HCT116 (cell line): ENCODE data around the gene ARID1A. TPM values are rescaled to one million over a fixed set of nuclear protein-coding genes. Genes with fewer than 3 reads are reported as not detected.

ENCODE experiments used
- ATAC-seq: fragments of 200-7000 bp; cut with Tn5 transposase; 2 replicates; pipeline ENCODE4 v1.9.1; 2020; ENCODE audit warnings: mild to moderate bottlenecking, moderate library complexity
- BruUV-seq: library from RNA; stranded (reverse); fragments of 400-500 nt; replicated peaks from 2 replicates; lab custom pipeline; 2021; lab: Mats Ljungman, UMichigan
- CTCF ChIA-PET: fragments of 300-600 bp; sonication (Branson Sonifier 250); formaldehyde crosslinking; loops from one replicate; lab custom pipeline; 2021; ENCODE audit warnings: antibody characterized with exemption; lab: Charles Lee
- POLR2A ChIA-PET: fragments of 300-600, 350-600 bp; sonication (Branson Sonifier 250); formaldehyde crosslinking; loops from one replicate; lab custom pipeline; 2021; ENCODE audit warnings: antibody characterized with exemption; lab: Charles Lee
- RAD21 ChIA-PET, 2 experiments: fragments of 300-600 bp; sonication (Branson Sonifier 250); formaldehyde crosslinking; loops; one replicate each; lab custom pipeline; 2023; ENCODE audit warnings: low total read pairs in 2 of 2; ENCODE audit not compliant: uncharacterized antibody in 2 of 2, unreplicated experiment in 2 of 2, low non-redundant PET in 1 of 2; lab: Charles Lee
- DNase-seq: peaks from one replicate; pipeline ENCODE4 v3.0.0-alpha.2; 2010; ENCODE audit warnings: low read depth, low spot score
- H2AFZ ChIP-seq: fragments of 200-600 bp; shearing (Covaris generic), sonication (generic); 2 replicates; pipeline ENCODE4 v1.6.1; 2017; ENCODE audit warnings: low read depth, mixed run types, mixed read lengths, antibody characterized with exemption, low read length; ENCODE audit not compliant: poor library complexity, severe bottlenecking
- H3K27ac ChIP-seq: 2 replicates; pipeline ENCODE4 v1.5.1; 2012; ENCODE audit warnings: low read depth, low read length
- H3K27me3 ChIP-seq: fragments of 200-600 bp; sonication (generic); 2 replicates; pipeline ENCODE4 v1.6.1; 2016; ENCODE audit warnings: mixed run types, low read length, mixed read lengths; ENCODE audit not compliant: insufficient read depth
- H3K36me3 ChIP-seq, 2 experiments: fragments of 200-500 bp in 1 of 2; fragments of 200-600 bp in 1 of 2; sonication (Bioruptor generic) in 1 of 2; sonication (generic) in 1 of 2; 2 replicates each; pipeline versions ENCODE4 v1.5.1 to v1.6.1; 2014 to 2016; ENCODE audit warnings: low read length in 2 of 2, inconsistent platforms in 1 of 2, mixed read lengths in 1 of 2, mixed run types in 1 of 2; ENCODE audit not compliant: insufficient read depth in 2 of 2, control insufficient read depth in 1 of 2
- H3K4me1 ChIP-seq, 2 experiments: fragments of 200-600 bp in 1 of 2; sonication (generic) in 1 of 2; 2 replicates each; pipeline versions ENCODE4 v1.5.1 to v1.6.1; 2012 to 2017; ENCODE audit warnings: low read length in 2 of 2, inconsistent platforms in 1 of 2, mild to moderate bottlenecking in 1 of 2, mixed read lengths in 1 of 2, mixed run types in 1 of 2, moderate library complexity in 1 of 2; ENCODE audit not compliant: insufficient read depth in 2 of 2, control insufficient read depth in 1 of 2
- H3K4me2 ChIP-seq: fragments of 200-600 bp; sonication (generic); 2 replicates; pipeline ENCODE4 v1.6.1; 2017; ENCODE audit warnings: mixed run types, low read length, mixed read lengths
- H3K4me3 ChIP-seq, 2 experiments: fragments of 200-600 bp in 1 of 2; sonication (generic) in 1 of 2; replicated peaks in 1 of 2; 2 replicates each; pipeline ENCODE4 v1.5.1; 2011 to 2016; ENCODE audit warnings: low read length in 2 of 2, control low read depth in 1 of 2, low read depth in 1 of 2, mild to moderate bottlenecking in 1 of 2, mixed read lengths in 1 of 2, mixed run types in 1 of 2
- H3K79me2 ChIP-seq: fragments of 200-600 bp; sonication (generic); 2 replicates; pipeline ENCODE4 v1.6.1; 2017; ENCODE audit warnings: mild to moderate bottlenecking, mixed run types, low read length, moderate library complexity, mixed read lengths; ENCODE audit not compliant: insufficient read depth
- H3K9ac ChIP-seq: fragments of 200-600 bp; sonication (generic); 2 replicates; pipeline ENCODE4 v1.6.1; 2016; ENCODE audit warnings: low read length, mixed read lengths
- H3K9me2 ChIP-seq: fragments of 200-600 bp; sonication (generic), shearing (Covaris generic); 2 replicates; pipeline ENCODE4 v1.6.1; 2017; ENCODE audit warnings: mixed run types, mild to moderate bottlenecking, moderate library complexity; ENCODE audit not compliant: insufficient read depth
- H3K9me3 ChIP-seq, 2 experiments: fragments of 200-500 bp in 1 of 2; fragments of 200-600 bp in 1 of 2; sonication (Bioruptor generic) in 1 of 2; sonication (generic) in 1 of 2; 2 replicates each; pipeline ENCODE4 v1.6.1; 2014 to 2017; ENCODE audit warnings: low read length in 2 of 2, mixed read lengths in 2 of 2, inconsistent platforms in 1 of 2, low read depth in 1 of 2, mild to moderate bottlenecking in 1 of 2, mixed run types in 1 of 2, moderate library complexity in 1 of 2; ENCODE audit not compliant: control insufficient read depth in 1 of 2, insufficient read depth in 1 of 2
- H4K20me1 ChIP-seq: fragments of 200-600 bp; sonication (generic), shearing (Covaris generic); 2 replicates; pipeline ENCODE4 v1.6.1; 2017; ENCODE audit warnings: mixed run types, mild to moderate bottlenecking, moderate library complexity; ENCODE audit not compliant: insufficient read depth
- ATF3 ChIP-seq: IDR thresholded peaks from 2 replicates; pipeline ENCODE4 v1.6.1; 2012
- CBX3 ChIP-seq: IDR thresholded peaks from 2 replicates; pipeline ENCODE4 v1.6.1; 2012; ENCODE audit warnings: low read depth
- CEBPB ChIP-seq: IDR thresholded peaks from 2 replicates; pipeline ENCODE4 v1.6.1; 2012; ENCODE audit warnings: low read depth
- CTCF ChIP-seq, 3 experiments: fragments of 200-600 bp in 1 of 3; sonication (generic) in 1 of 3; IDR thresholded peaks in 2 of 3; conservative IDR thresholded peaks in 1 of 3; 2 replicates each; pipeline ENCODE4 v1.5.1; 2012 to 2017; ENCODE audit warnings: low read depth in 2 of 3, low read length in 2 of 3, antibody characterized with exemption in 1 of 3, borderline replicate concordance in 1 of 3, control low read depth in 1 of 3, mild to moderate bottlenecking in 1 of 3, mixed read lengths in 1 of 3, mixed run types in 1 of 3, moderate library complexity in 1 of 3; ENCODE audit not compliant: insufficient read depth in 1 of 3
- ELF1 ChIP-seq: IDR thresholded peaks from 2 replicates; pipeline ENCODE4 v1.6.1; 2012; ENCODE audit warnings: low read depth, borderline replicate concordance
- EZH2 ChIP-seq: fragments of 200-600 bp; sonication (generic); IDR thresholded peaks from 2 replicates; pipeline ENCODE4 v1.6.1; 2017; ENCODE audit warnings: antibody characterized with exemption, mixed run types
- EZH2phosphoT487 ChIP-seq: fragments of 200-600 bp; IDR thresholded peaks from 2 replicates; pipeline ENCODE4 v1.6.1; 2018; ENCODE audit warnings: antibody characterized with exemption, borderline replicate concordance
- FOSL1 ChIP-seq: IDR thresholded peaks from 2 replicates; pipeline ENCODE4 v1.6.1; 2012; ENCODE audit warnings: low read depth
- JUND ChIP-seq: IDR thresholded peaks from 2 replicates; pipeline ENCODE4 v1.6.1; 2012
- MAX ChIP-seq: IDR thresholded peaks from 2 replicates; pipeline ENCODE4 v1.6.1; 2012
- POLR2A ChIP-seq: IDR thresholded peaks from 2 replicates; pipeline ENCODE4 v1.7.0; 2011; ENCODE audit warnings: borderline replicate concordance; ENCODE audit not compliant: insufficient read depth, insufficient read length; ENCODE audit errors: extremely low read depth
- RAD21 ChIP-seq: IDR thresholded peaks from 2 replicates; pipeline ENCODE4 v1.6.1; 2012; ENCODE audit warnings: low read depth, mild to moderate bottlenecking
- SP1 ChIP-seq: IDR thresholded peaks from 2 replicates; pipeline ENCODE4 v1.6.1; 2012; ENCODE audit warnings: low read depth
- SRF ChIP-seq: IDR thresholded peaks from 2 replicates; pipeline ENCODE4 v1.6.1; 2012; ENCODE audit warnings: low read depth
- YY1 ChIP-seq: IDR thresholded peaks from 2 replicates; pipeline ENCODE4 v1.6.1; 2011; ENCODE audit warnings: low read length, low read depth, moderate library complexity, mild to moderate bottlenecking; ENCODE audit not compliant: insufficient replicate concordance; ENCODE audit errors: extremely low read depth
- ZFX ChIP-seq: fragments of 450-650 bp; IDR thresholded peaks from 2 replicates; pipeline ENCODE4 v1.6.1; 2017
- ZNF274 ChIP-seq: fragments of 200-500 bp; sonication (Bioruptor generic); IDR thresholded peaks from 2 replicates; pipeline ENCODE4 v1.6.1; 2014; ENCODE audit warnings: mild to moderate bottlenecking, low read depth, low read length, inconsistent platforms
- intact Hi-C: fragments of 100-400 bp; cut with micrococcal nuclease; formaldehyde crosslinking; loops from 2 replicates; pipeline ENCODE4 v1.10.0; 2022
- total RNA-seq: library from RNA; stranded (reverse); gene quantifications from one replicate; pipeline ENCODE4 v1.2.1, GENCODE V29; 2021; ENCODE audit not compliant: unreplicated experiment
- TF ChIP-seq, protein P1 (sequence below): IDR thresholded peaks from 2 replicates; pipeline ENCODE4 v1.6.1; 2011; ENCODE audit warnings: mild to moderate bottlenecking, low read length, moderate library complexity; ENCODE audit not compliant: insufficient replicate concordance; ENCODE audit errors: extremely low read depth
- TF ChIP-seq, protein P2 (sequence below): IDR thresholded peaks from 2 replicates; pipeline ENCODE4 v1.6.1; 2012; ENCODE audit warnings: low read depth

The ARID1A gene
- total RNA-seq, 1 experiment from 2014 or later: 62.8 TPM

DNA sequence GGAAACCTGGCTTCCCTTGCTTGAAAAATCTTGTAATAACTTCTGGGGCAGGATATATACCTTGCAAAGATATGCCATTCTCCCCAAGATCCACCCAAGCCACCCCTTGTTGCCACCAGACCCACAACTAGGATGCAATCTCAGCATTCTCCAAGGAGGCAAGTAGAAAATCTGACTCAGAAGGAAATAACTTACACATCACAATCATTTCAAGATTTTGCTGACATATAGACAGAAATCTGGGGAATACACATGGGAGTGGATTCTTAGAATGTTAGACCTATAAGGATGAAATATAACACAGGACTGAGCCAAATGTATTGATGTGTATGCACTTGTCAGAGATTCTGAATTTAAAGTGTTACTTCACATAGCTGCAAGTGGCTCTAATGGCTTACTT is 115.9 kb downstream of the ARID1A start:
- Histone ChIP-seq H3K4me1 (peaks cover 0 to 14% of the 10 kb centered on the region in 2 experiments; a peak in 1 of 4 replicates), H3K9ac (no peak overlapping the region), H3K36me3 (no peaks in the 10 kb centered on the region), H3K79me2 (no peaks in the 10 kb centered on the region), H3K4me3 (no peak overlapping the region), H3K9me2 (0 out of 2 replicates have a peak, but pooled peaks cover 4% of the 10 kb centered on the region), H3K9me3 (no peaks in the 10 kb centered on the region), H3K27me3 (no peaks in the 10 kb centered on the region), H3K4me2 (no peak overlapping the region), H4K20me1 (no peaks in the 10 kb centered on the region), H2AFZ (no peak overlapping the region), H3K27ac (no peak overlapping the region)
- intact Hi-C loops: no loop called here
- no TSS peak for BruUV-seq
- ChIA-PET RAD21 (no interaction called here), POLR2A (no interaction called here), CTCF (interaction anchor here (1.5 to 3.1 kb wide), 4 partner anchors 9 to 47 kb away, joined by 4 to 17 read pairs (median 7); no protein-coding TSS in a partner anchor)
- no peak for DNase-seq
- no peak for TF ChIP-seq CBX3
- TF ChIP-seq CTCF (IDR thresholded peaks at IDR 0.05 in 2 of 3, conservative IDR thresholded peaks at IDR 0.05 in 1 of 3; ENCODE audit: borderline replicate concordance in 1 of 3, insufficient read depth in 1 of 3, low read depth in 2 of 3, low read length in 2 of 3): no peak
- no peak for TF ChIP-seq YY1
- TF ChIP-seq ELF1: no peak
- no peak for TF ChIP-seq FOSL1
- no peak for TF ChIP-seq POLR2A
- TF ChIP-seq SP1: no peak
- TF ChIP-seq, protein P1, sequence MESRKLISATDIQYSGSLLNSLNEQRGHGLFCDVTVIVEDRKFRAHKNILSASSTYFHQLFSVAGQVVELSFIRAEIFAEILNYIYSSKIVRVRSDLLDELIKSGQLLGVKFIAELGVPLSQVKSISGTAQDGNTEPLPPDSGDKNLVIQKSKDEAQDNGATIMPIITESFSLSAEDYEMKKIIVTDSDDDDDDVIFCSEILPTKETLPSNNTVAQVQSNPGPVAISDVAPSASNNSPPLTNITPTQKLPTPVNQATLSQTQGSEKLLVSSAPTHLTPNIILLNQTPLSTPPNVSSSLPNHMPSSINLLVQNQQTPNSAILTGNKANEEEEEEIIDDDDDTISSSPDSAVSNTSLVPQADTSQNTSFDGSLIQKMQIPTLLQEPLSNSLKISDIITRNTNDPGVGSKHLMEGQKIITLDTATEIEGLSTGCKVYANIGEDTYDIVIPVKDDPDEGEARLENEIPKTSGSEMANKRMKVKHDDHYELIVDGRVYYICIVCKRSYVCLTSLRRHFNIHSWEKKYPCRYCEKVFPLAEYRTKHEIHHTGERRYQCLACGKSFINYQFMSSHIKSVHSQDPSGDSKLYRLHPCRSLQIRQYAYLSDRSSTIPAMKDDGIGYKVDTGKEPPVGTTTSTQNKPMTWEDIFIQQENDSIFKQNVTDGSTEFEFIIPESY: no peak
- no peak for TF ChIP-seq EZH2
- TF ChIP-seq RAD21: no peak
- TF ChIP-seq, protein P2, sequence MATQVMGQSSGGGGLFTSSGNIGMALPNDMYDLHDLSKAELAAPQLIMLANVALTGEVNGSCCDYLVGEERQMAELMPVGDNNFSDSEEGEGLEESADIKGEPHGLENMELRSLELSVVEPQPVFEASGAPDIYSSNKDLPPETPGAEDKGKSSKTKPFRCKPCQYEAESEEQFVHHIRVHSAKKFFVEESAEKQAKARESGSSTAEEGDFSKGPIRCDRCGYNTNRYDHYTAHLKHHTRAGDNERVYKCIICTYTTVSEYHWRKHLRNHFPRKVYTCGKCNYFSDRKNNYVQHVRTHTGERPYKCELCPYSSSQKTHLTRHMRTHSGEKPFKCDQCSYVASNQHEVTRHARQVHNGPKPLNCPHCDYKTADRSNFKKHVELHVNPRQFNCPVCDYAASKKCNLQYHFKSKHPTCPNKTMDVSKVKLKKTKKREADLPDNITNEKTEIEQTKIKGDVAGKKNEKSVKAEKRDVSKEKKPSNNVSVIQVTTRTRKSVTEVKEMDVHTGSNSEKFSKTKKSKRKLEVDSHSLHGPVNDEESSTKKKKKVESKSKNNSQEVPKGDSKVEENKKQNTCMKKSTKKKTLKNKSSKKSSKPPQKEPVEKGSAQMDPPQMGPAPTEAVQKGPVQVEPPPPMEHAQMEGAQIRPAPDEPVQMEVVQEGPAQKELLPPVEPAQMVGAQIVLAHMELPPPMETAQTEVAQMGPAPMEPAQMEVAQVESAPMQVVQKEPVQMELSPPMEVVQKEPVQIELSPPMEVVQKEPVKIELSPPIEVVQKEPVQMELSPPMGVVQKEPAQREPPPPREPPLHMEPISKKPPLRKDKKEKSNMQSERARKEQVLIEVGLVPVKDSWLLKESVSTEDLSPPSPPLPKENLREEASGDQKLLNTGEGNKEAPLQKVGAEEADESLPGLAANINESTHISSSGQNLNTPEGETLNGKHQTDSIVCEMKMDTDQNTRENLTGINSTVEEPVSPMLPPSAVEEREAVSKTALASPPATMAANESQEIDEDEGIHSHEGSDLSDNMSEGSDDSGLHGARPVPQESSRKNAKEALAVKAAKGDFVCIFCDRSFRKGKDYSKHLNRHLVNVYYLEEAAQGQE: no peak
- no peak for TF ChIP-seq EZH2phosphoT487
- TF ChIP-seq CEBPB: no peak
- TF ChIP-seq ZNF274: no peak
- TF ChIP-seq SRF: no peak
- TF ChIP-seq MAX: no peak
- TF ChIP-seq JUND: no peak
- TF ChIP-seq ATF3: no peak
- no peak for TF ChIP-seq ZFX
- ATAC-seq: no peak
